ENCODE results near the gene AKAP11. TPM values are rescaled to one million over a fixed set of nuclear protein-coding genes. Genes with fewer than 3 reads are reported as not detected.

AKAP11 gene
- polyA plus RNA-seq, 3 donors, result 1.2 to 6.8 (median 1.7) TPM

DNA sequence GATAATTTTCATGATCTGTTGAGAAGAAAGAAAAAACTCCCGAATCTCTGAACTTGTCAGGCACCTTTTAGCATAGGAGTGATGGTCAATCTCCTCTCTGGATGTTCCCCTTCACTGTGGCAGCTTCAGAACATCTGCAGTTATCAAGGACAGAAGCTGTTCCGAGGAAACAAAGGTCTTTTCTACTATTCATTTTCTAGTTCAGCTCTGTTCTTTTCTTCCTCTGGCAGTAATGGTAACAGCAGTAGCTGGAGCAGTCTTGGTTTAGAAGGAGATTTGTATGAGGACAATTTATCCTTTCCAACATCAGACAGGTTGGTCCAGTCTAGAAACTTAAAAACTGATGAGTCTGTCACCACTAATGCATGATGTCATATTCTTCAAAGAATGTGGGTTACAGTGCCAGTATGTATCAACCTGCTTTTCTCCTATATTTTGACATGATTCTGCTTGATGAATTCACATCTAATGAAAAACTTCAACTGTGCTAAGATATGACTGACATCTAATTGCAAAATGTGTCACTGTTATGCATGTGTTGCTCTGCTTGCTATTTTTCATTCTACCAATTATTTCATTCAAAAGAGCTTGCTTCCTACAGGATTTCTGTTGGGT lies 41.0 kb downstream of the AKAP11 start:
- Histone ChIP-seq H3K79me2 (ENCODE audit: insufficient read depth, low read length) (no peaks in the 10 kb centered on the region), H3K9ac (ENCODE audit: insufficient read depth, low read length, poor library complexity, severe bottlenecking) (no peak overlapping the region), H4K20me1 (ENCODE audit: insufficient read depth, low read length) (peaks cover 3% of the 10 kb centered on the region), H3K4me2 (replicated peaks; ENCODE audit: extremely low read depth, low read length, poor library complexity, severe bottlenecking) (no peak overlapping the region), H3K27ac (ENCODE audit: low read depth in 1 of 2, low read length in 2 of 2) (no peak overlapping the region), H3K9me3 (replicated peaks in 1 of 2; ENCODE audit: control insufficient read depth in 1 of 2, insufficient read depth in 1 of 2, low read length in 2 of 2) (no peaks in the 10 kb centered on the region), H3K27me3 (ENCODE audit: control insufficient read depth in 2 of 2, insufficient read depth in 2 of 2, low read length in 2 of 2) (no peaks in the 10 kb centered on the region), H3K4me3 (replicated peaks in 1 of 3; ENCODE audit: low read depth in 2 of 3, low read length in 3 of 3) (no peak overlapping the region), H3K36me3 (replicated peaks in 1 of 2; ENCODE audit: control insufficient read depth in 1 of 2, insufficient read depth in 2 of 2, low read length in 2 of 2) (peaks cover 51 to 96% of the 10 kb centered on the region in 2 donors), H3K4me1 (ENCODE audit: control insufficient read depth in 1 of 2, insufficient read depth in 2 of 2, low read length in 2 of 2) (no peaks in the 10 kb centered on the region), H2AFZ (ENCODE audit: insufficient read depth, low read depth, low read length, poor library complexity, severe bottlenecking) (no peak overlapping the region)
- Mint-ChIP-seq H3K4me1 (no peaks in the 10 kb centered on the region), H3K27ac (no peak overlapping the region), H3K36me3 (peaks cover 61 to 66% of the 10 kb centered on the region in 2 donors), H3K9me3 (no peaks in the 10 kb centered on the region), H3K4me3 (no peak overlapping the region), H3K27me3 (ENCODE audit: low read depth in 3 of 3) (no peaks in the 10 kb centered on the region)
- TF ChIP-seq CTCF (IDR thresholded peaks at IDR 0.05), result no peak
- no peak for DNase-seq
- intact Hi-C loops (cut with micrococcal nuclease), result no loop called here
- 100% methylated on average over 1 of the region's 2 CpGs for WGBS (ENCODE audit: insufficient coverage)

DNA sequence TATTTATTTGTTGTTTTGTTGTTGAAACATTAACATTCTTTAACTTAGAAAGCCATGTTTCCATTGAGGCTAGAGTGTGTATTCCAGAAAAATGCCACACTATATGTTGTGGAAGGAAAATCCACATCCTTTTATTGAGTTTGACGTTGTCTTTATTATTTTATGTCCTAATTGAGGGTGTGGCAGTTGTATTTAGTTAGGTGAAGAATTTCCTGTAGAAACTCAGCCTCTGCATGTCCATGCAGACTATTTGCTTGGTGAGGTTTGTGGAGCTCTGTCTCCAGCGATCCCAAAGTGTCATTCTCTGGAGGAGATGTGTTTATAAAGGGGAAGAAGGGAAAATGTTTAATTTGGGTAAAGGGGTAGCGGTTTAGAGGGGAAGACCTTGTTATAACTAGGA lies 46.6 kb downstream of the AKAP11 start:
- no peak overlapping the region for H3K27ac Mint-ChIP-seq
- Histone ChIP-seq H3K4me1 (ENCODE audit: control insufficient read depth in 1 of 2, insufficient read depth in 2 of 2, low read length in 2 of 2) (no peaks in the 10 kb centered on the region), H3K9me3 (replicated peaks in 1 of 2; ENCODE audit: control insufficient read depth in 1 of 2, insufficient read depth in 1 of 2, low read length in 2 of 2) (no peaks in the 10 kb centered on the region), H3K4me2 (replicated peaks; ENCODE audit: extremely low read depth, low read length, poor library complexity, severe bottlenecking) (no peak overlapping the region), H3K27ac (ENCODE audit: low read depth in 1 of 2, low read length in 2 of 2) (no peak overlapping the region), H4K20me1 (ENCODE audit: insufficient read depth, low read length) (peaks cover 3% of the 10 kb centered on the region), H3K36me3 (replicated peaks in 1 of 2; ENCODE audit: control insufficient read depth in 1 of 2, insufficient read depth in 2 of 2, low read length in 2 of 2) (peaks cover 30 to 91% of the 10 kb centered on the region in 2 donors), H3K4me3 (replicated peaks in 1 of 3; ENCODE audit: low read depth in 2 of 3, low read length in 3 of 3) (no peak overlapping the region), H3K9ac (ENCODE audit: insufficient read depth, low read length, poor library complexity, severe bottlenecking) (no peak overlapping the region), H3K27me3 (ENCODE audit: control insufficient read depth in 2 of 2, insufficient read depth in 2 of 2, low read length in 2 of 2) (no peaks in the 10 kb centered on the region), H3K79me2 (ENCODE audit: insufficient read depth, low read length) (no peaks in the 10 kb centered on the region), H2AFZ (ENCODE audit: insufficient read depth, low read depth, low read length, poor library complexity, severe bottlenecking) (no peak overlapping the region)
- H3K36me3 Mint-ChIP-seq, result peaks cover 51 to 60% of the 10 kb centered on the region in 2 donors
- H3K4me3 Mint-ChIP-seq, result no peak overlapping the region
- intact Hi-C loops (cut with micrococcal nuclease), result no loop called here
- WGBS (ENCODE audit: insufficient coverage), result no CpG with 5 or more reads among the region's 3 CpGs
- TF ChIP-seq CTCF (IDR thresholded peaks at IDR 0.05), result no peak
- H3K4me1 Mint-ChIP-seq, result no peaks in the 10 kb centered on the region
- H3K27me3 Mint-ChIP-seq (ENCODE audit: low read depth in 3 of 3), result no peaks in the 10 kb centered on the region
- no peak for DNase-seq
- H3K9me3 Mint-ChIP-seq, result no peaks in the 10 kb centered on the region
